ENCODE results near the gene PAX5.
A peak's percentile ranks its signal among the peaks of the same experiment; 100 is the strongest.
"Not testable (repeated sequence)": the region's sequence is repeated elsewhere in the genome, so short reads cannot be mapped to it uniquely, and the experiment has no call there.

The PAX5 gene

GRCh38 chr9:37033682-37034304, at the start of gene PAX5:
Gene PAX5 (minus strand): TSS chr9:37034268. CDS start chr9:37034031, 237 bp downstream.
- in situ Hi-C loops (cut with HindIII; ENCODE audit: low pct_unique_long_range_greater_than_20kb, low sequenced_read_pairs), result no loop called here
- TF ChIP-seq JUND (IDR thresholded peaks at IDR 0.05; ENCODE audit: low read depth), result no peak
- no peak for DNase-seq (ENCODE audit: low read depth in 1 of 2, low spot score in 1 of 2)

GRCh38 chr9:37083654-37084053, 49.6 kb upstream of the PAX5 start:
- no peak for TF ChIP-seq JUND (IDR thresholded peaks at IDR 0.05; ENCODE audit: low read depth)
- no peak for DNase-seq (ENCODE audit: low read depth in 1 of 2, low spot score in 1 of 2)
- in situ Hi-C loops (cut with HindIII; ENCODE audit: low pct_unique_long_range_greater_than_20kb, low sequenced_read_pairs), result no loop called here

GRCh38 chr9:37082214-37082765, 48.2 kb upstream of the PAX5 start:
- no peak for TF ChIP-seq JUND (IDR thresholded peaks at IDR 0.05; ENCODE audit: low read depth)
- in situ Hi-C loops (cut with HindIII; ENCODE audit: low pct_unique_long_range_greater_than_20kb, low sequenced_read_pairs), result no loop called here
- DNase-seq (ENCODE audit: low read depth in 1 of 2, low spot score in 1 of 2), result no peak

GRCh38 chr9:37081507-37081906, 47.4 kb upstream of the PAX5 start:
- in situ Hi-C loops (cut with HindIII; ENCODE audit: low pct_unique_long_range_greater_than_20kb, low sequenced_read_pairs); DNase-seq (ENCODE audit: low read depth in 1 of 2, low spot score in 1 of 2): not testable (repeated sequence)

GRCh38 chr9:37080165-37080628, 46.1 kb upstream of the PAX5 start:
- peak in 1 of 2 experiments; percentile 10 for DNase-seq (ENCODE audit: low read depth in 1 of 2, low spot score in 1 of 2)
- in situ Hi-C loops (cut with HindIII; ENCODE audit: low pct_unique_long_range_greater_than_20kb, low sequenced_read_pairs), result not testable (repeated sequence)

GRCh38 chr9:37079370-37080164, 45.5 kb upstream of the PAX5 start:
- in situ Hi-C loops (cut with HindIII; ENCODE audit: low pct_unique_long_range_greater_than_20kb, low sequenced_read_pairs), result no loop called here
- peak; percentile 65 to 94 for DNase-seq (ENCODE audit: low read depth in 1 of 2, low spot score in 1 of 2)
- no peak for TF ChIP-seq JUND (IDR thresholded peaks at IDR 0.05; ENCODE audit: low read depth)

- DNase-seq (ENCODE audit: low read depth in 1 of 2, low spot score in 1 of 2); in situ Hi-C loops (cut with HindIII; ENCODE audit: low pct_unique_long_range_greater_than_20kb, low sequenced_read_pairs): not testable (repeated sequence)
These were observed 40.7 kb upstream of the PAX5 start for GRCh38 chr9:37074790-37075189.

- no peak for TF ChIP-seq JUND (IDR thresholded peaks at IDR 0.05; ENCODE audit: low read depth)
- DNase-seq (ENCODE audit: low read depth in 1 of 2, low spot score in 1 of 2), result no peak
- in situ Hi-C loops (cut with HindIII; ENCODE audit: low pct_unique_long_range_greater_than_20kb, low sequenced_read_pairs), result no loop called here
These were observed 32.2 kb upstream of the PAX5 start for GRCh38 chr9:37066139-37066725.

GRCh38 chr9:37062336-37062735, 28.3 kb upstream of the PAX5 start:
- in situ Hi-C loops (cut with HindIII; ENCODE audit: low pct_unique_long_range_greater_than_20kb, low sequenced_read_pairs), result no loop called here
- no peak for TF ChIP-seq JUND (IDR thresholded peaks at IDR 0.05; ENCODE audit: low read depth)
- DNase-seq (ENCODE audit: low read depth in 1 of 2, low spot score in 1 of 2), result no peak

GRCh38 chr9:37061768-37062167, 27.7 kb upstream of the PAX5 start:
- in situ Hi-C loops (cut with HindIII; ENCODE audit: low pct_unique_long_range_greater_than_20kb, low sequenced_read_pairs), result no loop called here
- no peak for TF ChIP-seq JUND (IDR thresholded peaks at IDR 0.05; ENCODE audit: low read depth)
- no peak for DNase-seq (ENCODE audit: low read depth in 1 of 2, low spot score in 1 of 2)

GRCh38 chr9:37060833-37061232, 26.8 kb upstream of the PAX5 start:
- in situ Hi-C loops (cut with HindIII; ENCODE audit: low pct_unique_long_range_greater_than_20kb, low sequenced_read_pairs), result no loop called here
- no peak for TF ChIP-seq JUND (IDR thresholded peaks at IDR 0.05; ENCODE audit: low read depth)

GRCh38 chr9:37056046-37056920, 22.2 kb upstream of the PAX5 start:
- in situ Hi-C loops (cut with HindIII; ENCODE audit: low pct_unique_long_range_greater_than_20kb, low sequenced_read_pairs), result no loop called here
- DNase-seq (ENCODE audit: low read depth in 1 of 2, low spot score in 1 of 2), result no peak
- TF ChIP-seq JUND (IDR thresholded peaks at IDR 0.05; ENCODE audit: low read depth), result no peak

More at GRCh38 chr9:37060833-37061232, 26.8 kb upstream of the PAX5 start:
- no peak for DNase-seq (ENCODE audit: low read depth in 1 of 2, low spot score in 1 of 2)

GRCh38 chr9:37054363-37054720, 20.3 kb upstream of the PAX5 start:
- in situ Hi-C loops (cut with HindIII; ENCODE audit: low pct_unique_long_range_greater_than_20kb, low sequenced_read_pairs); DNase-seq (ENCODE audit: low read depth in 1 of 2, low spot score in 1 of 2): not testable (repeated sequence)
